Measurements from ENCODE around the gene RSBN1. TPM values are rescaled to one million over a fixed set of nuclear protein-coding genes. Genes with fewer than 3 reads are reported as not detected.

Gene RSBN1
- total and polyA plus RNA-seq, 9 of the 15 experiments (the other 6 are each of a cell fraction or from before 2014, with no cell fraction given), result 4.5 to 24.3 (median 13.0) TPM

DNA sequence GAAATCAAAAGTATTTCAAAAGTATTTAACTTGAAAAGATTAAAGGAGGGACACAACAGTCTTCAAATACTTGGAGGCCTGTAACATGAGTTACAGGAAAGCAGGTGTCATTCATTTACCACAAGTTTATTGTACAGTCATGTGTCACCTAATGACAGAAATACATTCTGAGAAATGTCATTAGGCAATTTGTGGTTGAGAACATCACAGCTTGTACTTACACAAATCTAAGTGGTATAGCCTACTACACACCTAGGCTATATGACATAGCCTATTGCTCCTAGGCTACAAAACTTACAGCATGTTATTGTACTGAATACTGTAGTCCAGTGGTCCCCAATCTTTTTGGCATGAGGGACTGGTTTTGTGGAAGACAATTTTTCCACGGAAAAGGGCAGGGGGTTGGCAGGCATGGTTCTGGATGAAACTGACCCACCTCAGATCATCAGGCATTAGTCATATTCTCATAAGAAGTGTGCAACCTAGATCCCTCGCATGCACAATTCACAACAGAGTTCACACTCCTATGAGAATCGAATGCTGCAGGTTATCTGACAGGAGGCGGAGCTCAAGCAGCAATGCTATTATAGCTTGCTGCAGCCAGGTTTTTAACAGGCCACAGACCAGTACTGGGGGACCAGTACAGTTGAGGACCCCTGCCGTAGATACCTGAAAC lies 28.0 kb downstream of the RSBN1 start (continued):
- TF ChIP-seq, protein P1, sequence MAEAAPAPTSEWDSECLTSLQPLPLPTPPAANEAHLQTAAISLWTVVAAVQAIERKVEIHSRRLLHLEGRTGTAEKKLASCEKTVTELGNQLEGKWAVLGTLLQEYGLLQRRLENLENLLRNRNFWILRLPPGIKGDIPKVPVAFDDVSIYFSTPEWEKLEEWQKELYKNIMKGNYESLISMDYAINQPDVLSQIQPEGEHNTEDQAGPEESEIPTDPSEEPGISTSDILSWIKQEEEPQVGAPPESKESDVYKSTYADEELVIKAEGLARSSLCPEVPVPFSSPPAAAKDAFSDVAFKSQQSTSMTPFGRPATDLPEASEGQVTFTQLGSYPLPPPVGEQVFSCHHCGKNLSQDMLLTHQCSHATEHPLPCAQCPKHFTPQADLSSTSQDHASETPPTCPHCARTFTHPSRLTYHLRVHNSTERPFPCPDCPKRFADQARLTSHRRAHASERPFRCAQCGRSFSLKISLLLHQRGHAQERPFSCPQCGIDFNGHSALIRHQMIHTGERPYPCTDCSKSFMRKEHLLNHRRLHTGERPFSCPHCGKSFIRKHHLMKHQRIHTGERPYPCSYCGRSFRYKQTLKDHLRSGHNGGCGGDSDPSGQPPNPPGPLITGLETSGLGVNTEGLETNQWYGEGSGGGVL (CRISPR knock-in tag; IDR thresholded peaks at IDR 0.05), result no peak
- TF ChIP-seq, protein P2, sequence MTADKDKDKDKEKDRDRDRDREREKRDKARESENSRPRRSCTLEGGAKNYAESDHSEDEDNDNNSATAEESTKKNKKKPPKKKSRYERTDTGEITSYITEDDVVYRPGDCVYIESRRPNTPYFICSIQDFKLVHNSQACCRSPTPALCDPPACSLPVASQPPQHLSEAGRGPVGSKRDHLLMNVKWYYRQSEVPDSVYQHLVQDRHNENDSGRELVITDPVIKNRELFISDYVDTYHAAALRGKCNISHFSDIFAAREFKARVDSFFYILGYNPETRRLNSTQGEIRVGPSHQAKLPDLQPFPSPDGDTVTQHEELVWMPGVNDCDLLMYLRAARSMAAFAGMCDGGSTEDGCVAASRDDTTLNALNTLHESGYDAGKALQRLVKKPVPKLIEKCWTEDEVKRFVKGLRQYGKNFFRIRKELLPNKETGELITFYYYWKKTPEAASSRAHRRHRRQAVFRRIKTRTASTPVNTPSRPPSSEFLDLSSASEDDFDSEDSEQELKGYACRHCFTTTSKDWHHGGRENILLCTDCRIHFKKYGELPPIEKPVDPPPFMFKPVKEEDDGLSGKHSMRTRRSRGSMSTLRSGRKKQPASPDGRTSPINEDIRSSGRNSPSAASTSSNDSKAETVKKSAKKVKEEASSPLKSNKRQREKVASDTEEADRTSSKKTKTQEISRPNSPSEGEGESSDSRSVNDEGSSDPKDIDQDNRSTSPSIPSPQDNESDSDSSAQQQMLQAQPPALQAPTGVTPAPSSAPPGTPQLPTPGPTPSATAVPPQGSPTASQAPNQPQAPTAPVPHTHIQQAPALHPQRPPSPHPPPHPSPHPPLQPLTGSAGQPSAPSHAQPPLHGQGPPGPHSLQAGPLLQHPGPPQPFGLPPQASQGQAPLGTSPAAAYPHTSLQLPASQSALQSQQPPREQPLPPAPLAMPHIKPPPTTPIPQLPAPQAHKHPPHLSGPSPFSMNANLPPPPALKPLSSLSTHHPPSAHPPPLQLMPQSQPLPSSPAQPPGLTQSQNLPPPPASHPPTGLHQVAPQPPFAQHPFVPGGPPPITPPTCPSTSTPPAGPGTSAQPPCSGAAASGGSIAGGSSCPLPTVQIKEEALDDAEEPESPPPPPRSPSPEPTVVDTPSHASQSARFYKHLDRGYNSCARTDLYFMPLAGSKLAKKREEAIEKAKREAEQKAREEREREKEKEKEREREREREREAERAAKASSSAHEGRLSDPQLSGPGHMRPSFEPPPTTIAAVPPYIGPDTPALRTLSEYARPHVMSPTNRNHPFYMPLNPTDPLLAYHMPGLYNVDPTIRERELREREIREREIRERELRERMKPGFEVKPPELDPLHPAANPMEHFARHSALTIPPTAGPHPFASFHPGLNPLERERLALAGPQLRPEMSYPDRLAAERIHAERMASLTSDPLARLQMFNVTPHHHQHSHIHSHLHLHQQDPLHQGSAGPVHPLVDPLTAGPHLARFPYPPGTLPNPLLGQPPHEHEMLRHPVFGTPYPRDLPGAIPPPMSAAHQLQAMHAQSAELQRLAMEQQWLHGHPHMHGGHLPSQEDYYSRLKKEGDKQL (CRISPR knock-in tag; IDR thresholded peaks at IDR 0.05; ENCODE audit: borderline replicate concordance), result no peak
- TF ChIP-seq ZNF12 (CRISPR knock-in tag; IDR thresholded peaks at IDR 0.05), result no peak
- no peak for TF ChIP-seq ZNF134 (CRISPR knock-in tag; conservative IDR thresholded peaks at IDR 0.05)
